GM19035 (cell line): Measurements from ENCODE around the gene SLC35G4.
"Not testable (repeated sequence)": the region's sequence is repeated elsewhere in the genome, so short reads cannot be mapped to it uniquely, and the experiment has no call there.

ENCODE experiments used
- ATAC-seq: cut with Tn5 transposase; IDR thresholded peaks from one replicate; pipeline ENCODE4 v1.9.1; 2021; ENCODE audit not compliant: unreplicated experiment

SLC35G4 gene

DNA sequence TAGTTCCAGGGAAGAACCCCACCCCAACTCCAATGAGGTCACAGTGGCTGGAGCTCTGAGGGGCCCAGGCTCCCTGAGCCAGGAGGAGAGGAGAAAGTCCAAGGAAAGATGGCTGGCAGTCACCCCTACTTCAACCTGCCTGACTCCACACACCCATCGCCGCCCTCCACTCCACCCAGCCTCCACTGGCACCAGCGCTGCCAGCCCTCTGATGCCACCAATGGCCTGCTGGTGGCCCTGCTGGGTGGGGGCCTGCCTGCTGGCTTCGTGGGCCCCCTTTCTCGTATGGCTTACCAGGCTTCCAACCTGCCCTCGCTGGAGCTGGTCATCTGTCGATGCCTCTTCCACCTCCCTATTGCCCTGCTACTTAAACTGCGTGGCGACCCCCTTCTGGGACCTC, at the start of gene SLC35G4:
TSS of gene SLC35G4 (plus strand) at position 109 of the 400 bp plus-strand sequence. CDS start at position 109, 0 bp downstream.
- ATAC-seq, result not testable (repeated sequence)

DNA sequence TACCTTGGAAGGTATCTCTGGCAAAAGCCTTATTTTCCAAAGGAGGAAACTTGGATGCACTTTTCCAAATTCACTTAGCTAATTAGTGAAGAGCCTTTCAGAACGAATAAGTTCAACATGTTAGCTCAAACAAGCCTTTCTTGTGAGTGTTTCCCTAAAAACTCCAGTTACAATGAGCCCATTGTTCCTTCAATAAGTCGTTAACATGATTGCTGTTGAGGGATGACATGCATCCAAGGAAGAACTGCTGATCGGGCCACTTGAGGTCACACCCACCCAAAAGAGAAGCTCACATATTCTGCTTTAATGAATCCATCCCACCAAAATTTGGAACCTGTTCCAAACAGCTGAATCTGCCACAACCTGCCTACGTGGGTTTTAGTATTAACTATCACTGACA, 48.1 kb upstream of the SLC35G4 start:
- ATAC-seq, result no peak

- ATAC-seq, result no peak
Measured at GRCh38 chr18:11565716-11566115, 43.7 kb upstream of the SLC35G4 start.

GRCh38 chr18:11566236-11566965, 43.0 kb upstream of the SLC35G4 start:
- ATAC-seq, result no peak

GRCh38 chr18:11567396-11567795, 42.0 kb upstream of the SLC35G4 start:
- no peak for ATAC-seq

- ATAC-seq, result no peak
Measured at GRCh38 chr18:11570073-11570588, 39.3 kb upstream of the SLC35G4 start.

GRCh38 chr18:11570769-11571412, 38.5 kb upstream of the SLC35G4 start:
- ATAC-seq, result no peak

DNA sequence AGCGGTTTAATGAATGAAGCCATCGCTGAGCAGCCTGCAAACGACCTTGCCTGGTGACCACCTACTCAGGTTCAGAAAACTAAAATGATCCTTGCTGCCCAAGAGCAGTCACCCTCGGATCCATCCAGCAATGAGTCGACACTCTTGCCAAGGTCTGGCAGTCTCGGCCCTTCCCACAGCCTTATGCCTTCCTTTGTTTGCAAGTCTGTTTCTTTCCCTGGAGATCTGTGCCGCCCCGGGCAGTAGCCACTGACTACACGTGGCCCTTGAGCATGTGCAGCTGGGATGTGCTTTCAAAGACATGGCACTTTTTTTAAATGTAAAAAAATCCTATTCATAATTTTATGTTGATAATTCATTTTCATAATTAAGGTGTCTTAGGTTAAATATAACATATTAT, 37.2 kb upstream of the SLC35G4 start:
- ATAC-seq, result no peak

GRCh38 chr18:11574545-11574944, 34.9 kb upstream of the SLC35G4 start:
- ATAC-seq, result no peak

GRCh38 chr18:11577271-11578112, 31.9 kb upstream of the SLC35G4 start:
- no peak for ATAC-seq

DNA sequence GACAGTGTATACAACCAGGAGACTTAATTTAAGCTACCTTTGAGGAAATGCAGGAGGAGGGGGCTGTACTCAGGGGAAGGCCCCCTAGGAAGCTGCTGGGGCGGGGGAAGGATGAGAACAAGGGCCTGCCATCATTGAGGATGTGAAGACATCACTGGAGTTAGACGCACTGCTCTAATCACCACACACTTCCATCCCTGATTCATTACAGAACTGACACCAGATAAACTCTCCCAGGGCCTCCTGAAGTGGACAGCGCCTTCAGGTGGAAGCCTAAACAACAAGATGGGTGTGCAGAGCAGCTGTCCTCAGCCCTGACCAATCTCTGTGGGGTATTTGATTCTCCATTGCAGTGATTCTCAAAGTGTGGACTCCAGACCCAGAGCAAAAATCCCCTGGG, 30.6 kb upstream of the SLC35G4 start:
- ATAC-seq, result no peak

DNA sequence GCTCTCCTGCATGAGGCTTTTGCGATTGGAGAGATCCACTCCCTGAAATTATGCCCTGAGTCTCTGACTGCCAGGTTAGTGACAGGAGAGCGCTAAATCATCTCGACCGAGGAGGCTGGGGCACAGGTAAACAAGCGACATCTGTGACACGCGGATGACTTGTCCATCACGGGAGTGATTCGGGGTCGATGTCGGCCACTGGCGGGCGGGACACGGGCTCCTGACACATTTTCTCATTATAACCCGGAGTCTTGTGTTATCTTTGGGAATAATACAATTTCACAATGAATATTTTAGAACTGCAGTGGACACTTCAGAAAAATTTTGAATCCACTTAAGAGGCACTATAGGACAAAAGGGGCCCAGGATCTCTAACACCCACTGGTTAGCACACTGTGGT, 29.5 kb upstream of the SLC35G4 start:
- no peak for ATAC-seq

GRCh38 chr18:11581286-11581685, 28.1 kb upstream of the SLC35G4 start:
- no peak for ATAC-seq

DNA sequence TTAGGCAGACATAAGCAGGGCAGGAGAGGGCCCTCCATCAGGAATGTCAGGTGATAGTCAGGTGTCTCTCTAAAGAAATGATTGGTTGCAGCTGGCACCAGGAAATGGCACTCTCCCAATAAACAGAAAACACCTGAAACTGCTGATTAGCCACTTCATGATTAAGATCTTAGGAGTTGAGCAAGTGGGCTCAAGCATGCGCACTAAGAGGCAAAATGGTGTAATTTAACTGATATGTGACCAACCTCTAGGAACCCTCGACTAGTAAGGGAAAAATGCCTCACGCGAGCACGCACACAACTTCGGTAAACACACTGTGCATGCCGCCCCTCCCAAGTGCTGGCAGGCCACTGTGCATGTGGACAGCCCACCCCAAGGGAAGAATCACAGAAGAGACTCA, 23.8 kb upstream of the SLC35G4 start:
- no peak for ATAC-seq

GRCh38 chr18:11586896-11587295, 22.5 kb upstream of the SLC35G4 start:
- no peak for ATAC-seq

DNA sequence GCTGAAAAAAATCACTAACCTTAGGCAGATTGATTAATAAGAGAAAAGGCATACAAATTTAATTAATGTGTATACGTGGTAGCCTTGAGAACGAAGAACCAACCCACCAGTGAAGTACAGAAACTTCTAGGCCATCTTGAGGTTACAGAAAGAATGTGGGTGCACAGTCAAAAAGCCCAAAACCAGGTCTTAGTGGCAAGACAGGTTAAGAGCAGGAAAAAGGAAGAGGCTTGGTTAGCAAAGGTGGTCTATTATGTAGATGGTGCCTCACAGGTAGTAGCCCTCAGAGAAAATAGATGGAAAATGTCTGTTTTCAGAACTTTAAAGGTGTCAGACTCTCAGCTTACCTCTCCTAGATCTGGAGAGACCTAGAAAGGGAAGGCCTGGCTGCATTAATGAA, 22.0 kb upstream of the SLC35G4 start:
- no peak for ATAC-seq

DNA sequence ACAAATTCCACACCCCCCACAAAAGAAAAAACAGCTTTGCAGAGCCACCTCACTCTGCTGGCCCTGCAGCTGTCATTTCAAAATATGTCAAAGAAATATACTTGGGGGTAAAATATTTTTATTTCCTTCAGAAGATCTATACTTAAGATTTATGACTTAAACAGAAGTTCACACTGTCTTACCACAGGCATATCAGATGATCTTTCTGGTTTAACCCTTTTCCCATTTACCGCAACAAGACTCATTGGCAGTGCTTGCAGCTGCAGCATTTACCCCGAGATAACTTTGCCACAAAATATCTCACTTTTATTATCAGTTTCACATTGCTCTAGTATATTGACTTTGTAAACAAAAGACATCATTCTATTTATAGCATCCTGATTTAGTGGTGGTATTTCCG, 21.6 kb upstream of the SLC35G4 start:
- ATAC-seq, result no peak

- no peak for ATAC-seq
Measured at GRCh38 chr18:11591957-11592356, 17.4 kb upstream of the SLC35G4 start.

GRCh38 chr18:11600321-11600720, 9.1 kb upstream of the SLC35G4 start:
- ATAC-seq, result no peak

- no peak for ATAC-seq
Measured at GRCh38 chr18:11607906-11608305, 1.5 kb upstream of the SLC35G4 start.

DNA sequence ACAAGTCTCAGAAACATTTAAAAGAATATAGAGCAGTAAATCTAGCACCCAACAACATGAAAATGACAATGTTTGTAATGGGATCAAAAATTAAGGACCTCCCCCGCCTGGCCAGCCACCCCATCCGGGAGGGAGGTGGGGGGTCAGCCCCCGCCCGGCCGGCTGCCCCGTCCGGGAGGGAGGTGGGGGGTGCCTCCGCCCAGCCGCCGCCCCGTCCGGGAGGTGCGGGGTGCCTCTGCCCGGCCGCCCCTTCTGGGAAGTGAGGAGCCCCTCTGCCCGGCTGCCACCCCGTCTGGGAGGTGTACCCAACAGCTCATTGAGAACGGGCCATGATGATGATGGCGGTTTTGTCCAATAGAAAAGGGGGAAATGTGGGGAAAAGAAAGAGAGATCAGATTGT, 778 bp upstream of the SLC35G4 start:
- ATAC-seq, result not testable (repeated sequence)

DNA sequence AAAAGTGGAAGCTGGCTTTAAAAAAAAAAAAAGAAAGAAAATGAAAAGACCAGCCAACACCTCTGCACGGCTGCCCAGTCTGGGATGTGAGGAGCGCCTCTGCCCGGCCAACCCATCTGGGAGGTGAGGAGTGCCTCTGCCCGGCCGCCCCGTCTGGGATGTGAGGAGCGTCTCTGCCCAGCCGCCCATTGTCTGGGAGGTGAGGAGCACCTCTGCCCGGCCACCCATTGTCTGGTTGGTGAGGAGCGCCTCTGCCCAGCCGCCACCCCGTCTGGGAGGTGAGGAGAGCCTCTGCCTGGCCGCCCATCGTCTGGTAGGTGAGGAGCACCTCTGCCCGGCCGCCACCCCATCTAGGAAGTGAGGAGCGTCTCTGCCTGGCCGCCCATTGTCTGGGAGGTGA, 3.7 kb downstream of the SLC35G4 start:
- not testable (repeated sequence) for ATAC-seq
